Esophagus muscularis mucosa (tissue), 3 donors: ENCODE measurements around the gene BCAS3.

Experiments
- CTCF ChIP-seq, 3 experiments: fragments of 200-600 bp in 2 of 3; fragments of 450-650 bp in 1 of 3; sonication (generic) in 2 of 3; IDR thresholded peaks; one replicate each; pipeline ENCODE4 v1.5.1; 2017 to 2019; ENCODE audit warnings: antibody characterized with exemption in 3 of 3, mild to moderate bottlenecking in 2 of 3, moderate library complexity in 1 of 3
- POLR2A ChIP-seq: fragments of 450-650 bp; IDR thresholded peaks from one replicate; pipeline ENCODE4 v1.6.1; 2017; ENCODE audit warnings: antibody characterized with exemption, moderate library complexity, mild to moderate bottlenecking, low read depth

GRCh38 chr17:61134551-61135235, 457.0 kb downstream of the BCAS3 start:
- TF ChIP-seq CTCF (IDR thresholded peaks at IDR 0.05) (no peak), POLR2A (no peak)
